ENCODE data around the gene TRAPPC4.

Gene TRAPPC4

DNA sequence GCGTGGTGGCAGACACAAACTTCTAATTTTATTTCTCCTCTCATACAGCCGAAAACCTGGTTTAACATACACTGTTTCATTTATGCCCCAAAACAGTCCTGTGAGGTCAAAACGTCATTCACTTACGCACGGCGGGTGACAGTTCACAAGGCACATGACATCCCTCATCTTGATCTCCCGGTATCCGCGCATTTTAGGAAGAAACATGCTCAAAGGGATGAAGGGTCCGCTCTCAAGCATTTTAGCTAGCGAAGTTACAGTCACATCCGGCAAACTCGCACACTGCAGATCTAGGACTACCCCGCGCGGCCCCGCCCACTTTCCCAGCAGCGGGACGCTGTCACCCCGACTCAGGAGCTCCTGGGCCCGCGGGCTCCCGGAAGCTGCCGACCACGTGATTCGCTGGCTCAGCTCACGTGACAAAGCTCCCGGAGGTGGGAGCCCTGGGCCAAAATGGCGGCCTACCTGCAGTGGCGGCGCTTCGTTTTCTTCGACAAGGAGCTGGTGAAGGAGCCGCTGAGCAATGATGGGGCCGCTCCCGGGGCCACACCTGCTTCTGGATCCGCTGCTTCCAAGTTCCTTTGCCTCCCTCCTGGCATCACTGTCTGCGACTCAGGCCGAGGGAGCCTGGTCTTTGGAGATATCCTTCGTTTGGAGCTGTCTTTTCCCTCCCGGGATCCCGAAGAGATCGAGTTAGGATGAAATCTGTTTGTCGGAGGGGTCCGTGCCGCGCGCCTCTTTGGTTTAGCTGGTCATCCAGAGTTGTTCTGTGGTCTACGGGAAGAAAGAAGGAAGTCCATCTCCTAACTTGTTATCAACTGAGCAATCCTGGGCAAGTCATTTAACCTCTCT, 49.0 kb downstream of the TRAPPC4 start, which contains the start of gene VPS11:
VPS11 (plus strand) TSS at position 448 of the 852 bp plus-strand sequence; CDS start at position 454, 6 bp downstream.
- Histone ChIP-seq H3K27ac (ENCODE audit: low read length) (no peak within 1 kb of the TSS), H3K4me3 (ENCODE audit: low read length) (peak within 1 kb of the TSS; percentile 100), H3K4me1 (ENCODE audit: control insufficient read depth, insufficient read depth, low read length) (no peaks in the 10 kb centered on the region), H3K9me3 (ENCODE audit: control insufficient read depth, insufficient read depth, low read length) (no peaks in the 10 kb centered on the region), H3K27me3 (ENCODE audit: control insufficient read depth, insufficient read depth, low read length) (no peaks in the 10 kb centered on the region), H3K36me3 (ENCODE audit: control insufficient read depth, insufficient read depth, low read length) (peaks cover 6% of the 10 kb centered on the region; the same call in 1 of the 2 replicates)
- no CpG with 5 or more reads among the region's 49 CpGs for WGBS (ENCODE audit: insufficient coverage, insufficient read length)
- DNase-seq (ENCODE audit: low read depth, low spot score), result peak; percentile 95

Data from iPS DF 6.9 (cell line).